Stimulated activated CD4-positive, alpha-beta T cell treated with anti-CD3 and anti-CD28 coated beads, Interleukin-4, amount 100 ng/mL, for 24 hours (primary cell): ENCODE measurements around the gene AFDN.

Source experiments
- DNase-seq: peaks from one replicate; pipeline ENCODE4 v3.0.0-alpha.2; 2020

AFDN gene

DNA sequence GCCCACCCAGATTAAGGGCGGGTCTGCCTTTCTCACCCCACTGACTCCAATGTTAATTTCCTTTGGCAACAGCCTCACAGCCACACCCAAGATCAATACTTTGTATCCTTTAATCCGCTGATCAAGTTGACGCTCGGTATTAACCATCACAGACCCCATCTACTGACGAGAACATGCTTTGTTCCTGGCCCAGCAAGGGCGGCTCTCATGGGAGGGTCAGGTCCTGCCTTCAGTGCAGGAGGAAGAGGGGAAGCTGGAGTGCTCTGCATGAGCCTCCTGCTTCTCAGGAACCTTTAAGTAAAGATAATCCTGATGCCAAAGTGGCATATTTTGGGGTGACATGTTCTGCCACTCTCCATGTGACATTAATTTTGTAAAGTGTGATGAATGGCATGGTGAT, 179.1 kb downstream of the AFDN start:
- DNase-seq: no peak

DNA sequence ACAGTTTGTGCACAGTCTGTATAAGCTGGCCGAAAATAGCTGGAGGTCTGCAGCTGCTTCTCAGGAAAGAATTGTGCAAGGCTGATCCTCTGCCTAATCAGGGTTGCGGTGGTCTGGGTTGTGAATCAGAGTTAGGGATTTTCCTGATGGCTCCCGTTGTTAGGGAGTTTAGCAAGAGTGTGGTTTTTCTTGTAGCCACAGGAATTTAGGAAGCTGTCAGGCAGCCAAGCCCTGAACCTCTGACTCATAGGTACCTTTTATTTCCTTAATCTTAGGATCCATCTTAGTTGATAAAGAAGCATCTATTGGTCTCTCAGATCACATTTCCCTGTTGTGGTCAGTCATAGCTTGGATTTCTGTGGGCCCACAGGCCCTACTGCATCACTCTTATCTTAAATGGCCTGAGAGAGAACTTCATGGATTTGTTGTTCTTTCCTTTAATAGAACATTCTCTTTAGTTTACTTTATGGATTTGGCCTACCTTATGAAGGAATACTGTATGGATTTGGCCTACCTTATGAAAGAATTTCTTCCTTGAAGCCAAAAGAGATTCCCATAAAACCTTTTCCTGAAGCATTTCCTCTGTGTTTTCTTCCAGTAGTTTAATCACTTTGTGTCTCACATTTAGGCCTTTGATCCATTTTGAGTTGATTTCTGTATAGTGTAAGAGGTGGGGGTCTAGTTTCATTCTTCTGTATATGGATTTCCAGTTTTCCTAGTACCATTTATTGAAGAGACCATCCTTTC, 181.1 kb downstream of the AFDN start:
- DNase-seq: no peak

DNA sequence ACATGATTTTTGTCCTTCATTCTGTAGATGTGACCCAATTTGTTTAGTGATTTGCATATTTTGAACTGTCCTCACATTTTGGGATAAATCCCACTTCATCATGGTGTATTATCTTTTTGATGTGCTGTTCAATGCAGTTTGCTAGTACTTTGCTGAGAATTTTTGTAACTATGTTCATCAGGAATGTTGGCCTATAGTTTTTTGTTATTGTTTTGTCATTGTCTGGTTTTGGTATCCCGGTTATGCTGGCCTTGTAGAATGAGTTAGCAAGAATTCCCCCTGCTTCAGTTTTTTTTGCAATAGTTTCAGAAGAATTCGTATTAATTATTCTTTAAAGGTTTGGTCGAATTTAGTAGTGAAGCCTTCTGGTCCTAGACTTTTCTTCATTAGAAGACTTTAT, 182.6 kb downstream of the AFDN start:
- no peak for DNase-seq

DNA sequence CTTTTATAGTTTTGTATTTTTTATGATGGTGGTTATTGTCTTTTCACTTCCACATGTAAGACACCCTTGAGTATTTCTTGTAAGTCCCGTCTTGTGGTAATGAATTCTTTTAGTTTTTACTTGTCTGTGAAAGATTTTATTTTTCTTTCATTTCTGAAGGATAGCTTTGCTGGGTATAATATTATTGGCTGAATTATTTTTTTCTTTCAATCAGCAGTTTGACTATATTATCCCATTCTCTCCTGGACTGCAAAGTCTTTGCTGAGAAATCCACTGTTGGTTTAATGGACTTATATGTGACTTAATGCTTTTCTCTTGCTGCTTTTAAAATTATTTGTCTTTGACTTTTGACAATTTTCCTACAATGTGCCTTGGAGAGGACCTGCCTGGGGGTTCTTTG, 184.6 kb downstream of the AFDN start:
- DNase-seq: no peak

- no peak for DNase-seq
These were observed 185.9 kb downstream of the AFDN start for GRCh38 chr6:168012431-168013249.

- DNase-seq: no peak
These were observed 186.7 kb downstream of the AFDN start for GRCh38 chr6:168013250-168013915.

DNA sequence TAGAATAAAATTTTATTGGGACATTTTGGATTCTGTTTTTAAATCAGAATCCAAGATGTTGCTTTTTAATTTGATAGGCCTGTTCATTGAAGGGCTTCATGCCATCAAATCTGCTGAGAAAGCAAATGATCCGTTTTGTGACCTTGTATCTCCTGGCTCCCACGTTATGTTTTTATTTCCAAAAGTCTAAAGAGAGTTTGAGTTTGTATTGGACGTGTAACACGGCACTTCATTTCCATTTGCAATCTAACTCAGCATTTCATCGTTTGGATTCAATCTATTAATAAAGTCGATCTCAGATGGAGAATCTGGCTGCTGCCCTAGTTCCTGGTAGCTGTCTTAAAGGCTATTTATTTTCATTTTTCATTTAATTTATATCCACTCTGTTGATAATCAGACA, 187.7 kb downstream of the AFDN start:
- no peak for DNase-seq

DNA sequence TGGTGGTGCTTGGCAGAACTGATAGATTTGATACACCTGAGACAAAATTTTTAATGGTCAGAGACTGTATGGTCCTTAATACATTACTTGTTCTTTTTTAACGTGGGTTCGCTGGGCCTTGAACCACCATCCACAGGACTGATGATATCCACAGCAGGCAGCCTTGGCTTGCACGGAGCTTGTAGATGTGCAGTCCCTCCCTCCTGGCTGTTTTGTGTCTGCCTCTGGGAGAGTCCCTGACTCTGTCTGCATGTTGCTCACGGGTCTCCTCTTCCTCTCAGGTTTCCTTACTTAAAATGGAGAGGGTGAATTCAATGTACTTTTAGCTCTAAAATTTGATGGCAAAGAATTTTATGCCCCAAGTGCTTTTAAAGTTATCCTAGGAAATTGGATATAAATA, 188.3 kb downstream of the AFDN start:
- no peak for DNase-seq

DNA sequence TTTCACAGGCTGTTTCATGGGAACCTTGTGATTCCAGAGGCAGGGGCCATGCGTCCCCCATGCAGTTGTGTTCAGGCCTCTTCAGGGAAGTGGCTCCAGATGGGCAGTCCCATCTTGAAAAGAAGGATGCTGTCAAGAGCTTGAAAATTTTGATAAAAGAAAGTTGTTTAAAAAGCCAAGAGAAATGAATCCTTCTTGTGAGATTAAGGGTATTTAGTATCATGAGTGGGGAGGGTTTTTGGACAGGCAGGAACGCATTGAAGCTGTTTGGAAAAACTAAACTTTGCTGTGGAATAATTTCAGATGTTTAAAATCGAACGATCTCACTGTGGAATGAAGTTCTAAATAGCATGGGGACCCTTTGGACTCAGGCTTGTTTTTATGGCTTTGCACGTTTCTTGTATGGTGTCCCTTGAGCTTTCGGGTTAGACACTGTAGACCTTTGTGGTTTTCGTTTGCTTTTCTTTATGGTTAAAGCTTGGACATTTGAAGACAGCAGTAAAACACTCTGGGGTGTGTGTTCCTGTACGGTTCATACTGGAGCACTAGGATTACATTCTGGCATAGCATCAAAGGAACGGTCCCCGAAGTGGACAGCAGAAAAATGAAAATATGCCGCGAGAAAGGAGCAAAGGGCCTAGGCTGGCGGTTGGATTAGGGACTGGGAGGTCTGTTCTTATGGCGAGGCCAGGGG, 188.9 kb downstream of the AFDN start:
- no peak for DNase-seq

- DNase-seq: no peak
These were observed 189.5 kb downstream of the AFDN start for GRCh38 chr6:168016176-168016620.

DNA sequence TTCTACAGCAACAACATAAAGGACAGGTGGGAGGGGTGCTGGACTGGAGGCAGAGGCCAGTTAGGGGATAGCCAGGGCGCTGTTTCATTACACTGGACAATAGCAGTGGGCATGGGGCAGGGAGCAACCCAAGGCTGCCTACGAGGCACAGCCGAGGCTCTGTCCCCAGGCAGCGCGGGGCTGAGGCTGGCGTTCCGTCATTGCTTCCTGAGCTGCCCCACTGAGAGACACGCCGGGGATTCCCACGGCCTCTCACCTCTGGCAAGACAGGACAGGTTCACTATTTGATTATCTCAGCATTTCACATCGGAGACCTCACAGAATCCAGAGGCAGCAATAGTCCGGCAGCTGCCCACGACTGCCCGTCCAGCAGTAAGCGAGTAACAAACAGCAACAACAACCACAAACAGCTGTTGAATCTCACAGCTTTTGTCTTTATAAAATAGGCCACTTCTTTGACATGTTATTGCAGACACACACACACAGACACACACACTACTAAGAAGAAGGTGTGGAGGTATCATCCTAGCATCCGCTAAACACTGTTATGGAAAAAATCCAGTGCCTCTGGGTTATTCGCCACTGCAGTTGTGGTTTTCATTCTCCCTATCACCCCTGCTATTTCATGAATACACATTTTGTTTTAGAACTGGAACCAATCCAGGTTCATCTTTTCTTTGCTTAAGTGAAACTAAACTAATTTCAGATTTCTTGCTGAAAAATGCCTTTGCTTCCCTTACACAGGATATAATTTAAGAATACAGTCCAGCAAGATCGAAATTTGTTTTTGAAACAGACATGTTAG, 190.2 kb downstream of the AFDN start:
- DNase-seq: no peak

DNA sequence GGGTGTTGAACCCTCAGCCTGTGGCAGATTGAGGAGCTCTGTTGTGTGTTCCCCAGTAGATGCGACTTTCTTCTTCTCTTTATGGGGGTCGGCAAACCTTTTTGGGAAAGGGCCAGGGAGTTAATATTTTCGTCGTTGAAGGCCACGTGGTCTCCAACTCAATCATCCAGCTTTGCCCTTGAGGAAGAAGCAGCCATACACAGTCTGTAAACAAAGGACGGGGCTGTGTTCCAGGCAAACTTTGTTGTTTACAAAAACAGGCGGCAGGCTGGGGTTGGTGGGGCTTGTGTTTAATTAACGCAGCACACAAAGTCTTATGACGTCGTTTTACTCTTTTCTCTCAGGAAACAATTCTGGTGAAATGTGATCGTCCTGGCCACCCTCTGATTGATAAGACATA, 190.9 kb downstream of the AFDN start:
- no peak for DNase-seq

- DNase-seq: no peak
These were observed 192.0 kb downstream of the AFDN start for GRCh38 chr6:168018664-168019063.

GRCh38 chr6:168020242-168020641, 193.5 kb downstream of the AFDN start:
- no peak for DNase-seq

DNA sequence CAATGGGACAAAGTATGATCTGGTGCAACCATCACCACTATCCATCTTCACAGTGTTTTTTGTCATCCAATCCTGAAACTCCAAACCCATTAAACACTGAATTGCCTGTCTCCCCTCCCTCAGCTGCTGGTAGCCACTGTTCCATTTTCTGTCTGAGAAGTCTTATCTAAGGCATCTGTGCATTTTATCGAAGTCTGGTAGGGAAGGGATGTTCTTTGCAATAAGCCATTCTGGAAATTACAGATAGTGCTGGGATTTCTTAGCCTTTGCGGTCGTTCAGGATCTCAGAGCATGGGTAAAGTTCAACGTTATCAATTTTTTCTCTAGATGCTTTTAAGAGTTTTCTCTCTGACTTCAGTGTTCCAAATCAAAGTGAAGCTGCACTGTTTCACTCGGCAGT, 194.9 kb downstream of the AFDN start:
- DNase-seq: no peak
